OCI-LY7 (cell line): Measurements from ENCODE around the gene SIX1. TPM values are rescaled to one million over a fixed set of nuclear protein-coding genes. Genes with fewer than 3 reads are reported as not detected.

ENCODE experiments used
- BruUV-seq: library from RNA; stranded (reverse); fragments of 400-500 nt; replicated peaks from 2 replicates; lab custom pipeline; 2021; lab: Mats Ljungman, UMichigan
- CTCF ChIA-PET: fragments of 300-600 bp; sonication (Branson Sonifier 250); formaldehyde crosslinking; loops from one replicate; lab custom pipeline; 2022; ENCODE audit warnings: antibody characterized with exemption; ENCODE audit not compliant: unreplicated experiment; lab: Charles Lee
- POLR2A ChIA-PET: fragments of 300-600 bp; sonication (Branson Sonifier 250); formaldehyde crosslinking; loops from one replicate; lab custom pipeline; 2022; ENCODE audit warnings: antibody characterized with exemption; lab: Charles Lee
- DNase-seq: peaks from one replicate; pipeline ENCODE4 v3.0.0-alpha.2; 2015; ENCODE audit warnings: low spot score
- H2AFZ ChIP-seq: fragments of 200-600 bp; sonication (generic), shearing (Covaris generic); 2 replicates; pipeline ENCODE4 v1.6.1; 2014; ENCODE audit warnings: mild to moderate bottlenecking, antibody characterized with exemption, low read length, moderate library complexity
- H3K27ac ChIP-seq: fragments of 200-600 bp; sonication (generic); 2 replicates; pipeline ENCODE4 v1.5.1; 2014; ENCODE audit warnings: mixed run types, low read depth, mild to moderate bottlenecking, moderate library complexity, low read length, inconsistent platforms; ENCODE audit not compliant: poor library complexity, severe bottlenecking
- H3K36me3 ChIP-seq: fragments of 200-600 bp; sonication (generic); 2 replicates; pipeline ENCODE4 v1.6.1; 2014; ENCODE audit warnings: mild to moderate bottlenecking, antibody characterized with exemption, low read length, moderate library complexity, mixed read lengths; ENCODE audit not compliant: insufficient read depth
- H3K4me1 ChIP-seq: fragments of 200-600 bp; sonication (generic); 2 replicates; pipeline ENCODE4 v1.5.1; 2014; ENCODE audit warnings: mild to moderate bottlenecking, low read length; ENCODE audit not compliant: insufficient read depth, poor library complexity, severe bottlenecking
- H3K4me2 ChIP-seq: fragments of 200-600 bp; sonication (generic); 2 replicates; pipeline ENCODE4 v1.6.1; 2014; ENCODE audit warnings: mild to moderate bottlenecking, low read length
- H3K4me3 ChIP-seq: fragments of 200-600 bp; sonication (generic); 2 replicates; pipeline ENCODE4 v1.5.1; 2014; ENCODE audit warnings: mild to moderate bottlenecking, low read depth, low read length; ENCODE audit not compliant: poor library complexity, severe bottlenecking
- H3K79me2 ChIP-seq: fragments of 200-600 bp; sonication (generic); 2 replicates; pipeline ENCODE4 v1.6.1; 2016; ENCODE audit warnings: low read depth, mild to moderate bottlenecking, low read length, moderate library complexity, mixed read lengths; ENCODE audit not compliant: insufficient read depth
- H3K9me2 ChIP-seq: fragments of 200-600 bp; sonication (generic); 2 replicates; pipeline ENCODE4 v1.6.1; 2016; ENCODE audit warnings: mild to moderate bottlenecking, low read length, mixed read lengths; ENCODE audit not compliant: insufficient read depth
- H3K9me3 ChIP-seq: fragments of 200-600 bp; sonication (generic); 2 replicates; pipeline ENCODE4 v1.6.1; 2014; ENCODE audit warnings: mild to moderate bottlenecking, mixed run types, low read length, mixed read lengths
- H4K20me1 ChIP-seq: fragments of 200-600 bp; sonication (generic); 2 replicates; pipeline ENCODE4 v1.6.1; 2014; ENCODE audit warnings: mild to moderate bottlenecking, antibody characterized with exemption, low read length, moderate library complexity, mixed read lengths; ENCODE audit not compliant: insufficient read depth
- CTCF ChIP-seq: fragments of 200-600 bp; sonication (generic); conservative IDR thresholded peaks from 2 replicates; pipeline ENCODE4 v1.5.1; 2014; ENCODE audit warnings: mild to moderate bottlenecking, antibody characterized with exemption, low read length, moderate library complexity, mixed read lengths
- EZH2phosphoT487 ChIP-seq: fragments of 200-600 bp; sonication (generic); IDR thresholded peaks from 2 replicates; pipeline ENCODE4 v1.6.1; 2018; ENCODE audit warnings: low read depth, borderline replicate concordance, mild to moderate bottlenecking, mixed run types, antibody characterized with exemption, low read length, moderate library complexity, mixed read lengths
- intact Hi-C: fragments of 100-400 bp; cut with micrococcal nuclease; formaldehyde crosslinking; loops from one replicate; pipeline ENCODE4 v1.10.0; 2022; ENCODE audit not compliant: unreplicated experiment
- total RNA-seq, 2 experiments: library from RNA; depleted of rRNA in 1 of 2; stranded (reverse); fragments of >200 nt in 1 of 2; shearing (Covaris generic) in 1 of 2; gene quantifications; 2 replicates each; pipeline ENCODE4 v1.2.3, GENCODE V29; 2014 to 2022

SIX1 gene
- total RNA-seq, 2 experiments from 2014 or later = 0.35 to 2.9 TPM

GRCh38 chr14:60599727-60600126, 49.5 kb downstream of the SIX1 start:
- no TSS peak for BruUV-seq

GRCh38 chr14:60596139-60596538, 53.1 kb downstream of the SIX1 start:
- DNase-seq = no peak
- ChIA-PET POLR2A (no interaction called here), CTCF (no interaction called here)
- Histone ChIP-seq H3K79me2 (no peaks in the 10 kb centered on the region), H3K27ac (no peak overlapping the region), H3K4me1 (no peaks in the 10 kb centered on the region), H3K9me2 (no peaks in the 10 kb centered on the region), H4K20me1 (no peaks in the 10 kb centered on the region), H3K9me3 (no peaks in the 10 kb centered on the region), H3K4me3 (no peak overlapping the region), H3K4me2 (no peak overlapping the region), H2AFZ (no peak overlapping the region), H3K36me3 (no peaks in the 10 kb centered on the region)
- TF ChIP-seq EZH2phosphoT487 = no peak
- no peak for TF ChIP-seq CTCF
- BruUV-seq = no TSS peak
- intact Hi-C loops = no loop called here

More at GRCh38 chr14:60599727-60600126, 49.5 kb downstream of the SIX1 start:
- no peak overlapping the region for H3K27ac ChIP-seq
- H3K4me1 ChIP-seq = no peaks in the 10 kb centered on the region
- H3K36me3 ChIP-seq = no peaks in the 10 kb centered on the region
- H4K20me1 ChIP-seq = no peaks in the 10 kb centered on the region
- no peak for DNase-seq
- no peak for TF ChIP-seq CTCF
- no peak for TF ChIP-seq EZH2phosphoT487
- ChIA-PET POLR2A (no interaction called here), CTCF (no interaction called here)
- no peak overlapping the region for H3K4me2 ChIP-seq
- intact Hi-C loops = no loop called here
- no peaks in the 10 kb centered on the region for H3K9me3 ChIP-seq
- no peak overlapping the region for H2AFZ ChIP-seq
- no peak overlapping the region for H3K4me3 ChIP-seq
- H3K9me2 ChIP-seq = no peaks in the 10 kb centered on the region
- H3K79me2 ChIP-seq = no peaks in the 10 kb centered on the region

- Histone ChIP-seq H4K20me1 (no peaks in the 10 kb centered on the region), H3K36me3 (no peaks in the 10 kb centered on the region), H3K4me2 (no peak overlapping the region), H3K27ac (no peak overlapping the region), H3K9me2 (no peaks in the 10 kb centered on the region), H2AFZ (no peak overlapping the region), H3K4me1 (no peaks in the 10 kb centered on the region), H3K9me3 (no peaks in the 10 kb centered on the region), H3K79me2 (no peaks in the 10 kb centered on the region), H3K4me3 (no peak overlapping the region)
- ChIA-PET POLR2A (interaction anchor here (0.5 to 0.6 kb wide), 3 partner anchors 33 to 106 kb away, joined by 3 to 6 read pairs (median 3); no protein-coding TSS in a partner anchor), CTCF (no interaction called here)
- BruUV-seq = no TSS peak
- intact Hi-C loops = no loop called here
- no peak for DNase-seq
- no peak for TF ChIP-seq CTCF
- TF ChIP-seq EZH2phosphoT487 = no peak
Measured at GRCh38 chr14:60594062-60594461, 55.2 kb downstream of the SIX1 start.

Other genes starting within 250 kb of the SIX1 start
- not detected in 2 replicates for gene C14orf39, start 163.4 kb downstream of the SIX1 start, total RNA-seq (2014; rRNA removed; shearing (Covaris generic))
- not detected in 2 replicates for gene C14orf39, start 163.4 kb downstream of the SIX1 start, total RNA-seq (2022)
- gene SIX6, start 140.3 kb downstream of the SIX1 start, total RNA-seq (2014; rRNA removed; shearing (Covaris generic)) = not detected in 2 replicates
- gene SIX6, start 140.3 kb downstream of the SIX1 start, total RNA-seq (2022) = not detected in 2 replicates
- gene SIX4, start 74.9 kb upstream of the SIX1 start, total RNA-seq (2014; rRNA removed; shearing (Covaris generic)) = 3.1 and 5.9 TPM in 2 replicates
- gene SIX4, start 74.9 kb upstream of the SIX1 start, total RNA-seq (2022) = 2.4 TPM in 2 replicates
- 58.5 and 72.0 TPM in 2 replicates for gene MNAT1, start 85.3 kb upstream of the SIX1 start, total RNA-seq (2014; rRNA removed; shearing (Covaris generic))
- 60.9 TPM in 2 replicates for gene MNAT1, start 85.3 kb upstream of the SIX1 start, total RNA-seq (2022)